CD4-positive, CD25-positive, alpha-beta regulatory T cell (primary cell): ENCODE results near the gene RFFL. TPM values are rescaled to one million over a fixed set of nuclear protein-coding genes. Genes with fewer than 3 reads are reported as not detected.

Experiments used
- ATAC-seq, 2 donors: fragments of 150-1000 bp; cut with Tn5 transposase; one replicate each; pipeline ENCODE4 v1.10.0; 2021; ENCODE audit warnings: low read depth in 2 of 2, moderate number of reproducible peaks in 2 of 2, moderate library complexity in 1 of 2
- DNase-seq, 3 donors: peaks; one replicate each; pipeline versions ENCODE4 v3.0.0 to v3.0.0-alpha.2; 2012 to 2022; ENCODE audit warnings: mixed read lengths in 1 of 3
- H3K27ac ChIP-seq: one replicate; pipeline ENCODE4 v1.7.0; 2013; ENCODE audit warnings: mild to moderate bottlenecking, low read length; ENCODE audit not compliant: insufficient read depth, poor library complexity, severe bottlenecking
- H3K27me3 ChIP-seq: one replicate; pipeline ENCODE4 v1.7.0; 2013; ENCODE audit warnings: low read length; ENCODE audit not compliant: control insufficient read depth, insufficient read depth
- H3K36me3 ChIP-seq: one replicate; pipeline ENCODE4 v1.7.0; 2013; ENCODE audit warnings: mild to moderate bottlenecking, low read length, moderate library complexity; ENCODE audit not compliant: control insufficient read depth, insufficient read depth
- H3K4me1 ChIP-seq: 2 replicates; pipeline ENCODE4 v1.7.0; 2013; ENCODE audit warnings: mild to moderate bottlenecking, low read length; ENCODE audit not compliant: insufficient read depth, control insufficient read depth, poor library complexity, severe bottlenecking
- H3K4me3 ChIP-seq: one replicate; pipeline ENCODE4 v1.7.0; 2013; ENCODE audit warnings: low read depth, mild to moderate bottlenecking, low read length, moderate library complexity
- H3K9me3 ChIP-seq, 2 experiments: 1 replicate in 1 of 2; 2 replicates in 1 of 2; pipeline ENCODE4 v1.7.0; 2013; ENCODE audit warnings: low read length in 2 of 2, mild to moderate bottlenecking in 1 of 2, moderate library complexity in 1 of 2; ENCODE audit not compliant: control insufficient read depth in 2 of 2
- H3K27ac Mint-ChIP-seq, 3 donors: one replicate each; pipeline ENCODE4 v1.8.0; 2020 to 2022; ENCODE audit warnings: mild to moderate bottlenecking in 3 of 3, mixed read lengths in 3 of 3, moderate library complexity in 2 of 3
- H3K27me3 Mint-ChIP-seq: one replicate; pipeline ENCODE4 v1.8.0; 2022; ENCODE audit warnings: mild to moderate bottlenecking, mixed read lengths
- H3K36me3 Mint-ChIP-seq: one replicate; pipeline ENCODE4 v1.8.0; 2020; ENCODE audit warnings: mixed read lengths
- H3K4me1 Mint-ChIP-seq, 4 donors: one replicate each; pipeline ENCODE4 v1.8.0; 2020 to 2022; ENCODE audit warnings: mixed read lengths in 4 of 4, mild to moderate bottlenecking in 1 of 4
- H3K4me3 Mint-ChIP-seq, 4 donors: one replicate each; pipeline ENCODE4 v1.8.0; 2020 to 2022; ENCODE audit warnings: mild to moderate bottlenecking in 4 of 4, mixed read lengths in 4 of 4, moderate library complexity in 3 of 4
- H3K9me3 Mint-ChIP-seq, 7 donors: one replicate each; pipeline ENCODE4 v1.8.0; 2020 to 2022; ENCODE audit warnings: mixed read lengths in 7 of 7, mild to moderate bottlenecking in 3 of 7, moderate library complexity in 2 of 7
- polyA plus RNA-seq, 4 donors: library from polyadenylated mRNA; unstranded; fragments of 300-500 nt; fragmentation: Illumina TruSeq; gene quantifications; one replicate each; pipeline ENCODE4 v1.2.3, GENCODE V29; 2021
- total RNA-seq: library from RNA; stranded (reverse); gene quantifications from one replicate; pipeline ENCODE4 v1.2.3, GENCODE V29; 2022

Gene RFFL
- total and polyA plus RNA-seq, 5 donors from 2014 or later, result 69.8 to 128 (median 82.9) TPM

DNA sequence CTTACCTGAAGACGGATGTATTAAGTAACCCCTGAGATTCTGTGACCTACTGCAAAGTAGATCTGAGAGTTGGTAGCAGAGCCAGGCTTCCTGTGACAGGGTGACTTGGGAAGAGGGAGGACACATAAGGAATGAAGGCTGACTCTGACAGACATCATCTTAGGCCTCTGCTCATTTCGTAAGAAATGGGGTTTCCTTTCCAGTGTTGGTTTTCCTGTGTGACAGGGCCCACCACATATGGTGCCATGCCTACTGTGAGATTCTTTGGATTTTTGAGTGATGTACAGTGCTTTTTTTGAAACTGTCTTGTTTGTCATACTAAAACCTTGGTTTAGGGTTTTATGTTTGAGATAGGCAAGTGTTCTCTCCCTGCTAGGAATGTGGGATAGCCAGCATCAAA lies 70.5 kb downstream of the RFFL start:
- no peak overlapping the region for H3K27ac ChIP-seq
- no peaks in the 10 kb centered on the region for H3K27me3 ChIP-seq
- no peak for DNase-seq
- H3K9me3 ChIP-seq, result no peaks in the 10 kb centered on the region
- H3K4me3 ChIP-seq, result no peak overlapping the region
- peak overlapping the region in 1 of 3 donors; percentile 28 for H3K27ac Mint-ChIP-seq
- H3K27me3 Mint-ChIP-seq, result no peaks in the 10 kb centered on the region
- peaks cover 1% of the 10 kb centered on the region for H3K4me1 ChIP-seq
- H3K9me3 Mint-ChIP-seq, result no peaks in the 10 kb centered on the region
- H3K4me1 Mint-ChIP-seq, result peaks cover 0 to 11% (median 8%) of the 10 kb centered on the region in 4 donors
- peaks cover 59% of the 10 kb centered on the region for H3K36me3 Mint-ChIP-seq
- H3K36me3 ChIP-seq, result peaks cover 50% of the 10 kb centered on the region
- H3K4me3 Mint-ChIP-seq, result no peak overlapping the region
- ATAC-seq, result no peak

- H3K27ac ChIP-seq, result no peak overlapping the region
- ATAC-seq, result no peak
- no peaks in the 10 kb centered on the region for H3K27me3 ChIP-seq
- Mint-ChIP-seq H3K9me3 (no peaks in the 10 kb centered on the region), H3K36me3 (peaks cover 69% of the 10 kb centered on the region), H3K27ac (peak overlapping the region in 1 of 3 donors; percentile 33), H3K4me1 (peaks cover 0 to 19% (median 7%) of the 10 kb centered on the region in 4 donors), H3K27me3 (no peaks in the 10 kb centered on the region), H3K4me3 (no peak overlapping the region)
- no peaks in the 10 kb centered on the region for H3K4me1 ChIP-seq
- DNase-seq, result no peak
- peaks cover 52% of the 10 kb centered on the region for H3K36me3 ChIP-seq
- H3K4me3 ChIP-seq, result no peak overlapping the region
- H3K9me3 ChIP-seq, result no peaks in the 10 kb centered on the region
These were observed 71.9 kb downstream of the RFFL start for GRCh38 chr17:34991606-34992005.

DNA sequence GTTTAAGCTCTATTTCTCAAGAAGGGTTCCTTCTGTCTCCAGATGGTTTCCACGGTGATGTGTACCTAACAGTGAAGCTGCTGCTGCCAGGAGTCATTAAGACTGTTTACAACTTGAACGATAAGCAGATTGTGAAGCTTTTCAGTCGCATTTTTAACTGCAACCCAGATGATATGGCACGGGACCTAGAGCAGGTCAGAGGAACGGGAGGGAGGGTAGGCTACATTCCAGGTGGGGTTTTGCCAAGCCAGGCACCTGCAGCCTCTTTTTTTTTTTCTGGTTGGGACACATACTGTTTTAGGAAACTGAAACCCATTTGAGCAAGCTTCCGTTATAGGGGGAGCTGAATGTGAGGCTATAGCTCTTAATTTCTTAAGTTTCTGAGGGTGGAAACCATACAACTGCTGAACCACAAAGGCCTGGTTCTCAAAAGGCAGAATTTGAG lies 72.6 kb downstream of the RFFL start:
- ATAC-seq, result no peak
- H3K4me1 Mint-ChIP-seq, result peaks cover 0 to 20% (median 11%) of the 10 kb centered on the region in 4 donors

GRCh38 chr17:34989473-34989872 lies 74.0 kb downstream of the RFFL start:
- Histone ChIP-seq H3K27ac (no peak overlapping the region), H3K36me3 (peaks cover 47% of the 10 kb centered on the region), H3K27me3 (no peaks in the 10 kb centered on the region), H3K4me1 (no peaks in the 10 kb centered on the region), H3K4me3 (no peak overlapping the region), H3K9me3 (no peaks in the 10 kb centered on the region)
- peaks cover 0 to 24% (median 22%) of the 10 kb centered on the region in 4 donors for H3K4me1 Mint-ChIP-seq
- peaks cover 65% of the 10 kb centered on the region for H3K36me3 Mint-ChIP-seq
- no peaks in the 10 kb centered on the region for H3K27me3 Mint-ChIP-seq
- no peak overlapping the region for H3K4me3 Mint-ChIP-seq
- no peaks in the 10 kb centered on the region for H3K9me3 Mint-ChIP-seq
- H3K27ac Mint-ChIP-seq, result no peak overlapping the region
- DNase-seq, result no peak
- ATAC-seq, result no peak

More for the DNA sequence above, 72.6 kb downstream of the RFFL start:
- Histone ChIP-seq H3K27me3 (no peaks in the 10 kb centered on the region), H3K4me3 (no peak overlapping the region), H3K36me3 (peaks cover 52% of the 10 kb centered on the region), H3K9me3 (no peaks in the 10 kb centered on the region), H3K27ac (no peak overlapping the region), H3K4me1 (no peaks in the 10 kb centered on the region)
- Mint-ChIP-seq H3K36me3 (peaks cover 68% of the 10 kb centered on the region), H3K9me3 (no peaks in the 10 kb centered on the region), H3K27ac (peak overlapping the region in 2 of 3 donors; percentile 32), H3K27me3 (no peaks in the 10 kb centered on the region), H3K4me3 (peak overlapping the region in 1 of 4 donors; percentile 47)
- no peak for DNase-seq

DNA sequence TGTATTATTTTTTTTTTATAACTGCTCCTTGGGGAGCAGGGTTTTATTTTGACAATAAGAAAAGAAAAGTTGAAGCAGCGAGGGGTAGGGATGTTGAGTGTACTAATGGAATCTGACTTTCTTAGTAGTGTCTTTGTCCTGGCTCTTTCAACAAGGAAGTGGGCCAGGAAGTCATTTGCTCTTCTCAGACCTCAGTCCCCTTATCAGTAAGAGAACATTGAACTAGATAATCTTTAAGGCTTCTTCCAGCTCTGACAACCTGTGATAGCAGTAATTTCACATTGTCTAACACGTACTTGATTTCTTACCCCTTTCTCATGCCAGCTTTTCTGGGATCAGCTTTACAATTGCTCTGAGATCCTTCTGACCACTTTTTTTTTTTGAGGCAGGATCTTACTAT lies 74.9 kb downstream of the RFFL start:
- DNase-seq, result no peak
- Mint-ChIP-seq H3K27me3 (no peaks in the 10 kb centered on the region), H3K9me3 (no peaks in the 10 kb centered on the region), H3K4me3 (no peak overlapping the region), H3K4me1 (peaks cover 7 to 31% (median 27%) of the 10 kb centered on the region in 4 donors), H3K36me3 (peaks cover 64% of the 10 kb centered on the region), H3K27ac (no peak overlapping the region)
- no peak overlapping the region for H3K27ac ChIP-seq
- H3K36me3 ChIP-seq, result peaks cover 43% of the 10 kb centered on the region
- ATAC-seq, result no peak
- H3K4me3 ChIP-seq, result no peak overlapping the region
- no peaks in the 10 kb centered on the region for H3K27me3 ChIP-seq
- H3K9me3 ChIP-seq, result no peaks in the 10 kb centered on the region
- H3K4me1 ChIP-seq, result peaks cover 4% of the 10 kb centered on the region

GRCh38 chr17:34987232-34987631 lies 76.3 kb downstream of the RFFL start:
- no peaks in the 10 kb centered on the region for H3K27me3 ChIP-seq
- Mint-ChIP-seq H3K9me3 (no peaks in the 10 kb centered on the region), H3K4me3 (peak overlapping the region in 1 of 4 donors; percentile 71), H3K27ac (no peak overlapping the region), H3K27me3 (no peaks in the 10 kb centered on the region), H3K36me3 (peaks cover 53% of the 10 kb centered on the region), H3K4me1 (peaks cover 14 to 43% (median 37%) of the 10 kb centered on the region in 4 donors)
- H3K4me1 ChIP-seq, result peaks cover 9% of the 10 kb centered on the region
- H3K9me3 ChIP-seq, result no peaks in the 10 kb centered on the region
- no peak for ATAC-seq
- H3K4me3 ChIP-seq, result no peak overlapping the region
- no peak for DNase-seq
- H3K36me3 ChIP-seq, result peaks cover 45% of the 10 kb centered on the region
- no peak overlapping the region for H3K27ac ChIP-seq

- peaks cover 12% of the 10 kb centered on the region for H3K36me3 Mint-ChIP-seq
- Histone ChIP-seq H3K4me1 (peaks cover 25% of the 10 kb centered on the region), H3K36me3 (peaks cover 8% of the 10 kb centered on the region), H3K27ac (peak overlapping the region; percentile 94), H3K4me3 (peak overlapping the region; percentile 86), H3K27me3 (no peaks in the 10 kb centered on the region), H3K9me3 (no peaks in the 10 kb centered on the region)
- ATAC-seq (no peak), DNase-seq (peak in 1 of 3 donors; percentile 16)
- H3K4me3 Mint-ChIP-seq, result peak overlapping the region; percentile 85 to 94 (median 94)
- H3K27me3 Mint-ChIP-seq, result no peaks in the 10 kb centered on the region
- H3K9me3 Mint-ChIP-seq, result no peaks in the 10 kb centered on the region
- H3K27ac Mint-ChIP-seq, result peak overlapping the region; percentile 91 to 97 (median 96)
- peaks cover 35 to 65% (median 50%) of the 10 kb centered on the region in 4 donors for H3K4me1 Mint-ChIP-seq
These were observed 81.8 kb downstream of the RFFL start for GRCh38 chr17:34981538-34982241.
